Fibroblast of skin of left quadriceps (primary cell): ENCODE results near the gene DUSP2.

Experiments used
- DNase-seq, 2 experiments: peaks; one replicate each; pipeline ENCODE4 v3.0.0-alpha.2; 2013; ENCODE audit warnings: low read depth in 2 of 2

The DUSP2 gene

GRCh38 chr2:96114903-96115581 lies 30.2 kb downstream of the DUSP2 start:
- DNase-seq = no peak

DNA sequence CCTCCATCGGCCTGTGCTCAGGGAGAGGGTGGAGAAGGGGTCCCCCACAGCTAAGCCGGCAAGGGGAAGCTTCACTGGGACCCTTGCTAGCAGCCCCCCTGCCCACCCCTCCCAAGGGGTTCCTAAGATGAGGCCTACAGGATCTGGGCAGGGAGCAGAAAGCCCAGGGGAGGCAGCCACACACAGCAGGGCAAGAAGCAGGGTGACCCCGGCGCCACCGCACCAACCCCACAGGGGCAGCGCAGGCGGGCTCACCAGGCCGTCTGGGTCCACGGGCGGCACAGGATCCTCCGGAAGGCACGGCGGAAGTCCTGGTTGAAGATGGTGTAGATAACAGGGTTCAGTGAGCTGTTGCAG lies 30.7 kb downstream of the DUSP2 start:
- DNase-seq = no peak

DNA sequence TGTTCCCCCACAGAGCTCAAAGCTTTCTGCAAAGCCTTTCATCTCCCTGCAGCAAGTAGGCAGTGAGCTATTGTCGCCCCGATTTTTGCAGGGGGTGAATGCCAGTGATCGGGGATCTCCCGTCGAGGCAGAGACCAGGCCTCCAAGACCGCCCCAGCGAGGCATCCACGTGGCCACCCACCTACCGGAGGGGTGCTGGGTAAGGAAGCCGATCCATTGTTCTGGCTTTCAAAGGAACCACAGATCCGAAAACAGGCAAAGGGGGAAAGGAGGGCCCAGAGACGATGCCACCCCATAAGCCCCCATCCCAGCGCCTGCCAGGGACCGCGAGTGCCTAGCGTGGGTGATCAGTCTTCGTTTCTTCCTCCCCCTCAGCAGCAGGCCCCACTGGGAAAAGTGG lies 31.3 kb downstream of the DUSP2 start:
- no peak for DNase-seq

GRCh38 chr2:96113367-96113677 lies 31.9 kb downstream of the DUSP2 start:
- no peak for DNase-seq

- no peak for DNase-seq
Measured at GRCh38 chr2:96112501-96113366, 32.5 kb downstream of the DUSP2 start.

GRCh38 chr2:96111823-96112500 lies 33.3 kb downstream of the DUSP2 start:
- no peak for DNase-seq

GRCh38 chr2:96111257-96111640 lies 34.0 kb downstream of the DUSP2 start:
- DNase-seq = no peak

DNA sequence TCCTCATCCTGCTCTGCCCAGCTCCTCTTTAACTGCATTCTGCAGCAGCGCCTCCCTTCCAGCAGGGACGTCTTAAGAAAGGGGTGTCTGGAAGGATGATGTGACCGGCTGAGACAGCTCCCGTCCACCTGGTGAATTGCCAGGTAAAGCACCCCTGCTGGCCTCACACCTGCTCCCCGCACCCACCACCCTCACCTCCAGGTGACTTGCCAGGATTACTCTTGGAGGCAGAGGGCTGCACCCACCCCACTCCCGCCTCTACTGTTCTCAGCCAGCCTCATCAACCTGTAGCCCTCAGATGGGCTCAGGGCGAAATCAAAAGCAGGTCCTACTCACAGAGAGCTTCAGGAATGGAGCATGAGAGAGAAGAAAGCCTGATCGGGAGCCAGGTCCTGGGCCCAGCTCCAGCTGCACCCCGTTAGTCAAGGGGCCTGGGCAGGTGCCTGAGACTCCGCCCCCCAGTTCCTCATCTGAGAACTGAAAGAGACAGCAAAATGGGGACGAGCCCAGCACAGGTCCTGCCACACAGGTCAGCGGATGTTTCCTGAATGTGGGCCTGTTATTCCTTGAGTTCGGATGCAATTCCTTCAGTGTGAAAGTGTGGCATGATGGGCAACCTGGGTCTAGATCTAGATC lies 34.5 kb downstream of the DUSP2 start:
- DNase-seq = no peak

DNA sequence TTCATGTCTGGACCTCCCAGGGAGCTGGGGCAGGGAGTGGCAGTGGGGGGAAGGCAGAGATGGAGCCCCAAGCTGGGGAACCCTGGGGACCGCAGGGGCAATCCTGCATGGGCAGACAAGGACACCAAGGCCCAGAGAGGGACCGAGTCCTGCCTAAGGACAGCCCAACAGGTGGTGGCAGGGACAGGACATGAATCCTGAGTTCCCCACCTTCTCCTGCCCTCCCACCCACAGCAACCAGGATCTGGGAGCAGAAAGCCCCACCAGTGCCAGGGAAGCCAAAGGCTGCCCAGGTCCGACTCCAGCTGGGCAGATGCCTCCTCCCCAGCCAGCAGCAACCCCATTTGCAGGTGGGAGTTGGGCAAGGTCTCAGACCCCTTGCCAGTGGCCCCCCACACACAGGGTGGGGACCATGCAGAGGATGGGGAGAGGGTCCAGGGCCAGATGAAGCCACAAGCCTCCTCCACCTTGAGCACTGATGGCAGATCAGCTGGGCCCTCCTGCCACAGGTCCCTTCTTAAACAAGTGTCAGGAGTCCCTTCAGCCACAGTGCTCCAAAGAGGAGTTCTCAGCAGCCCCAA lies 35.2 kb downstream of the DUSP2 start:
- no peak for DNase-seq

DNA sequence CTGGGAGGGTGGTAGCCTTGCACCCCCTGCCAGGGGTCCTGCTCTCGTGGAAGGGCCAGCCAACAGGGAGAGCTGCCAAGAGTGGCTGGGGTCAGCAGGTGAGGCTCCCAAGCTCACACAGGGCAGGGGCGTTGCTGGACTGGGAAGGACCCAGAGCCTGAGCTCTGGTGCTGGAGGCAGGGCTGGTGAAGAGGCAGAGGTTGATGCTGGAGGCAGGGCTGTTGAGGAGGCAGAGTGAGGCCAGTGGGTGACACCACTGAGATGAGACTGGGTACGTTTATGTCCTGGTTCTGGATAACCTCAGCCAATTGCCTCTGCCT lies 35.9 kb downstream of the DUSP2 start:
- DNase-seq = no peak

GRCh38 chr2:96108541-96109360 lies 36.5 kb downstream of the DUSP2 start:
- no peak for DNase-seq

GRCh38 chr2:96108151-96108540 lies 37.1 kb downstream of the DUSP2 start:
- DNase-seq = no peak

DNA sequence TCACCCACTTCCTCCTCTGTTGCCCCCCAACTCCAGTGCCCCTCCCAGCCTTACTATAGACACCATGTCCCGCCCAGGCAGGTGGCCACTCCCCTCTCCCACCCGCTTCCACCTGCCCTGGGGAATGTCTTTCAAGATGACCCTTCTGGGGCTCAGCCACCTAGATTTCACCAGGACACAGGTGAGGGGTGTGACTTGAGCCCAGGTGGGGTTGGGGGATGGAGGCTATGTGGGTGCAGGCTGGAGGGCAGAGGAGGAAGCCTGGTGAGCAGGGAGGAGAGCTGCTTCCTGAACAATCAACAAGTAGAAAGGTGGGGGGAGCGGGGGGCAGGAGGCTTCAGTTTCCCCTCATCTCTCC lies 37.6 kb downstream of the DUSP2 start:
- DNase-seq = no peak

DNA sequence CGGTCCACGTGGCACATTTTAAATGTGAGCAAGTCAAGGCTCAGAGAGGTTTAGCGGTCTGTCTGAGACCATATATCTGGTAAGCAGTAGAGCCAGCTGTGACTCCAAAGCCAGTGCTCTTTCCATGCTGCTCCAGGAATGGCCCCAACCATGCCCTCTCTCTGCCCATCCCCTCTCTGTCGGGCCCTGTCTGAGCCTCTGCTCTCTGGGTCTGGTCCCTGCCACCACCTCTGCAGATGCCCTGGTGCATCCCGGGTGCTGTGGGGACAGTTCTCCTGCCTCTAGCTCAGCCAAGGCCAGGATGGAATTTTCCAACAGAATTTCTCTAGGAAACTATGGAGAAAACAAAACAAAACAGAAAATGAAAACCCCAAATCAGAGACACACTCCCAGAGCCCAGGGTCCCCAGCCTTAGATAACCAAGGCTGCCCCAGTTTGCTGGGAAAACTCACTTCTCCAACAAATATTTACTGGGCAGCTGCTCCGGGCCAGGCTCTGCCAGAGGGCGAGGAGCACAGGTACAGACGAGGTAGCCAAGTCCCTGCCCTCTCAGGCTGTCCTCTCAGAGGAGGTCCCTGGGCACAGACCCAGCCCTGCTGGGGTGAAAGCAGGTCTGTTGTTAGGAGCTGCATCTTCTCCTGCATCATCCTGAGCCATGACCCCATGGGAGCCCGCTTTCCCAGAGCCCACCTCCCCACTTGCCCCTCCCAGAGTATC lies 38.1 kb downstream of the DUSP2 start:
- no peak for DNase-seq

DNA sequence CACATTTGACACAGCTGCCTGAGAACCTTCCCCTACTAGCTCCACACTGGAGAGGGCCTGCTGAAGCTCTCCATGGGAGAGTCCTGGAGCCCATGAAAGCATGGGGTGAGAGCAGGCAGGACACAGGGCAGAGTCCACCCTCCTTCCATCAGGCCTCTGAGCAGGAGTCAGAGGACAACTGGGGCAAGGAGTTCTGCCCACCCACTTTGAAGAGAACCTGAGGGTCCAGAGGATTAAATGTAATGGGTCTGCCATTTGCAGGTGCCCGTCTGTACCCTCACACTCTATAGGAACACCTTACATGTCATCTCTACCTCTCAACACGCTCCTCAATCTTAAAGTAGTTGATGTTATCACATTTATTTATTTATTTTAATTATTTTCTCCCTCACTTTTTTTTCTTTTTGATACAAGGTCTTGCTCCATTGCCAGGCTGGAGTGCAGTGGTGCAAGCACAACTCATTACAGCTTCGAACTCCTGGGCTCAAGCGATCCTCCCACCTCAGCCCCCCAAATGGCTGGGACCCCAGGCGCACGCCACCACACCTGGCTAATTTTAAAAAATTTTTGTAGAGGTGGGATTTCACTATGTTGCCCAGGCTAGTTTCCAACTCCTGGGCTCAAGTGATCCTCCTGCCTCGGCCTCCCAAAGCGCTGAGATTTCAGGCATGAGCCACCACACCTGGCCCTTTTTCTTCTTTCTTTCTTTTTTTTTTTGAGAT lies 39.1 kb downstream of the DUSP2 start:
- DNase-seq = no peak

- DNase-seq = no peak
Measured at GRCh38 chr2:96105152-96105915, 39.9 kb downstream of the DUSP2 start.

GRCh38 chr2:96104487-96104861 lies 40.8 kb downstream of the DUSP2 start:
- DNase-seq = no peak

- DNase-seq = no peak
Measured at GRCh38 chr2:96103761-96104486, 41.3 kb downstream of the DUSP2 start.

DNA sequence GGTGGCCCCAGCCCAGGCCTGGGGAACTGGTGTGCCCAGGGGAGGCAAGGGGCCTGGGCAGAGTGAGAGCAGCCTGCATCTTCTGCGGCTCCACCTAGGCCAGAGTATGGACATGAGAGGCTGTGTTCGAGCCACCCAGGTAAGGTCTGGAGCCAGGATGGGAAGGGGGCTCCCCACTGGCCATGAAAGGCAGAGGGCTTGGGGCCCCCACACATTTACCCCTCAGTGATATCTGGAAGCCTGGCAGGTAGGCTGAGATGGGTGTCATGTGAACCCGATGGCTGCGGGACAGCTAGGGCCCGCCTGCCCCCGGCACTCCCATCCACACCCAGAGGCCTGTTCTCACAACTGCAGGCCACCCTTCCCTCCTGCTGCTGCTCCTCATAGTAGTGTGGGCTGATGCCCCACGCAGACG lies 42.0 kb downstream of the DUSP2 start:
- DNase-seq = no peak
